NCI-H1092 treated with DMSO at 0.1 percent for 48 hours (cell line): ENCODE results near the gene FAM3A.
"Not testable (repeated sequence)": the region's sequence is repeated elsewhere in the genome, so short reads cannot be mapped to it uniquely, and the experiment has no call there.

Experiments
- DNase-seq: peaks from one replicate; lab custom pipeline; 2025; lab: John Stamatoyannopoulos, UW

FAM3A gene

GRCh38 chrX:154515966-154516655 is at the start of gene FAM3A:
FAM3A (minus strand) TSS chrX:154516232; CDS start chrX:154515772, 460 bp downstream.
- peak; percentile 94 for DNase-seq

GRCh38 chrX:154562295-154562694 is 46.3 kb upstream of the FAM3A start:
- DNase-seq, result not testable (repeated sequence)

- DNase-seq, result not testable (repeated sequence)
Observed at GRCh38 chrX:154560326-154560725, 44.3 kb upstream of the FAM3A start.

- not testable (repeated sequence) for DNase-seq
Observed at GRCh38 chrX:154558896-154559295, 42.9 kb upstream of the FAM3A start.

- DNase-seq, result not testable (repeated sequence)
Observed at GRCh38 chrX:154558060-154558690, 42.1 kb upstream of the FAM3A start.

- DNase-seq, result not testable (repeated sequence)
Observed at GRCh38 chrX:154552112-154552806, 36.2 kb upstream of the FAM3A start.

- DNase-seq, result no peak
Observed at GRCh38 chrX:154549766-154550165, 33.7 kb upstream of the FAM3A start.

GRCh38 chrX:154548028-154548316 is 31.9 kb upstream of the FAM3A start:
- DNase-seq, result no peak

GRCh38 chrX:154547245-154548027 is 31.4 kb upstream of the FAM3A start, which contains the start of gene IKBKG:
IKBKG (plus strand) TSS chrX:154547620; CDS start chrX:154552003, 4,383 bp downstream.
- DNase-seq, result peak; percentile 91

GRCh38 chrX:154546354-154547244 is 30.6 kb upstream of the FAM3A start, which contains the start of gene G6PD:
G6PD (minus strand) TSS chrX:154546846; CDS start chrX:154546155, 691 bp downstream.
- peak; percentile 83 for DNase-seq

- DNase-seq, result no peak
Observed at GRCh38 chrX:154545673-154546274, 29.7 kb upstream of the FAM3A start.

GRCh38 chrX:154542723-154543424 is 26.8 kb upstream of the FAM3A start:
- no peak for DNase-seq

GRCh38 chrX:154541896-154542722 is 26.1 kb upstream of the FAM3A start:
- no peak for DNase-seq

- DNase-seq, result no peak
Observed at GRCh38 chrX:154541589-154541895, 25.5 kb upstream of the FAM3A start.

- DNase-seq, result no peak
Observed at GRCh38 chrX:154540897-154541535, 25.0 kb upstream of the FAM3A start.

- DNase-seq, result not testable (repeated sequence)
Observed at GRCh38 chrX:154540365-154540764, 24.3 kb upstream of the FAM3A start.

GRCh38 chrX:154539077-154539476 is 23.0 kb upstream of the FAM3A start:
- no peak for DNase-seq

GRCh38 chrX:154535892-154536291 is 19.9 kb upstream of the FAM3A start:
- no peak for DNase-seq
